Activated CD8-positive, alpha-beta T cell treated with anti-CD3 and anti-CD28 coated beads for 36 hours (primary cell): ENCODE results near the gene POC5. TPM values are rescaled to one million over a fixed set of nuclear protein-coding genes. Genes with fewer than 3 reads are reported as not detected.

Experiments used
- ATAC-seq: fragments of 200-7000 bp; cut with Tn5 transposase; one replicate; pipeline ENCODE4 v1.10.0; 2021; ENCODE audit warnings: mild to moderate bottlenecking, moderate library complexity
- CTCF ChIA-PET: fragments of 350-600 bp; sonication (Branson Sonifier 250); formaldehyde crosslinking; loops from one replicate; lab custom pipeline; 2021; ENCODE audit warnings: antibody characterized with exemption; lab: Charles Lee
- POLR2A ChIA-PET: fragments of 350-600 bp; sonication (Branson Sonifier 250); formaldehyde crosslinking; loops from one replicate; lab custom pipeline; 2021; ENCODE audit warnings: antibody characterized with exemption; lab: Charles Lee
- DNase-seq: peaks from one replicate; pipeline ENCODE4 v3.0.0-alpha.2; 2020
- H3K27ac Mint-ChIP-seq: one replicate; pipeline ENCODE4 v1.8.0; 2021; ENCODE audit warnings: mild to moderate bottlenecking, mixed read lengths
- H3K27me3 Mint-ChIP-seq: one replicate; pipeline ENCODE4 v1.8.0; 2021; ENCODE audit warnings: mixed read lengths
- H3K36me3 Mint-ChIP-seq: one replicate; pipeline ENCODE4 v1.8.0; 2021; ENCODE audit warnings: low read depth, mixed read lengths
- H3K4me1 Mint-ChIP-seq: one replicate; pipeline ENCODE4 v1.8.0; 2021; ENCODE audit warnings: low read depth, mixed read lengths
- H3K4me3 Mint-ChIP-seq: one replicate; pipeline ENCODE4 v1.8.0; 2021; ENCODE audit warnings: mild to moderate bottlenecking, moderate library complexity, mixed read lengths
- H3K9me3 Mint-ChIP-seq: one replicate; pipeline ENCODE4 v1.8.0; 2021; ENCODE audit warnings: mixed read lengths
- CTCF ChIP-seq: fragments of 200-600 bp; IDR thresholded peaks from one replicate; pipeline ENCODE4 v1.8.0; 2022; ENCODE audit warnings: antibody characterized with exemption, mild to moderate bottlenecking
- intact Hi-C: fragments of 100-400 bp; cut with micrococcal nuclease; formaldehyde crosslinking; loops from one replicate; pipeline ENCODE4 v1.10.0; 2022
- total RNA-seq, 2 experiments: library from RNA; stranded (reverse); gene quantifications; one replicate each; pipeline ENCODE4 v1.2.3, GENCODE V29; 2021

Gene POC5
- total RNA-seq, 2 experiments from 2014 or later = 14.5 to 15.7 TPM

GRCh38 chr5:75670577-75670976 lies 46.7 kb downstream of the POC5 start:
- H3K4me3 Mint-ChIP-seq = no peak overlapping the region
- no peak for ATAC-seq
- CTCF ChIA-PET = no interaction called here
- intact Hi-C loops = loop anchor here (5.0 kb wide), 1 partner anchor 158 kb away; the partner anchor contains the start of genes CERT1 and POLK
- TF ChIP-seq CTCF = no peak
- no peak overlapping the region for H3K27ac Mint-ChIP-seq
- peaks cover 9% of the 10 kb centered on the region for H3K36me3 Mint-ChIP-seq
- POLR2A ChIA-PET = no interaction called here
- H3K27me3 Mint-ChIP-seq = no peaks in the 10 kb centered on the region
- no peak for DNase-seq
- H3K4me1 Mint-ChIP-seq = peaks cover 35% of the 10 kb centered on the region
- no peaks in the 10 kb centered on the region for H3K9me3 Mint-ChIP-seq

GRCh38 chr5:75668977-75669689 lies 48.1 kb downstream of the POC5 start:
- H3K9me3 Mint-ChIP-seq = no peaks in the 10 kb centered on the region
- H3K4me1 Mint-ChIP-seq = peaks cover 35% of the 10 kb centered on the region
- CTCF ChIA-PET = interaction anchor here (0.8 to 1.9 kb wide), 6 partner anchors 9 to 432 kb away, joined by 3 to 5 read pairs (median 4); partner anchors contain the start of gene ANKRD31
- intact Hi-C loops = loop anchor here (10.0 kb wide), 1 partner anchor 434 kb away; the partner anchor contains the start of gene ANKRD31
- peaks cover 9% of the 10 kb centered on the region for H3K36me3 Mint-ChIP-seq
- peak; percentile 86 for DNase-seq
- peak; percentile 98 for ATAC-seq
- peak overlapping the region; percentile 66 for H3K4me3 Mint-ChIP-seq
- POLR2A ChIA-PET = interaction anchor here (0.7 to 1.3 kb wide), 2 partner anchors 14 to 23 kb away, joined by 3 to 6 read pairs; no protein-coding TSS in a partner anchor
- no peak for TF ChIP-seq CTCF
- H3K27ac Mint-ChIP-seq = peak overlapping the region; percentile 86
- H3K27me3 Mint-ChIP-seq = no peaks in the 10 kb centered on the region

DNA sequence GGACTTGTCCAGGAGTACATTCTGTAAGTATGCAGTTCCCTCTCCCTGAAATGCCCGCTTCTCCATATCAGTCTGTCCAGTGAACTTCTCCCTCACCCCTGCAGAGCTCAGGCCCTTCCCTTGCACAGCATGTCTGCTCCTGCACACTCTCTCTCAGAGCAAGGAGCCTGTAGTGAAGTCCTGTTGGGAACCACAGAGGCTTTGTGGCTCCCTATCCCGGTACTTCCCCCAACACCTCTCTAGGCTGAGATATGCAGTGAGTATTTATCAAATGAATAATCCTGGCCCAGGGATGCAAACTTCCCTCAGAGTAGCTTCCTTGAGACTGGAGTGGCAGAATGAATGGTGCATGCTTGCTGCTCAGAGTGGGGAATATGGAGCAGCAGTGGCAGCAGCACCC lies 48.8 kb downstream of the POC5 start:
- ATAC-seq = no peak
- DNase-seq = no peak
- H3K4me3 Mint-ChIP-seq = peak overlapping the region; percentile 66
- no peaks in the 10 kb centered on the region for H3K27me3 Mint-ChIP-seq
- ChIA-PET CTCF (interaction anchor here (1.1 to 1.9 kb wide), 2 partner anchors 9 to 11 kb away, joined by 3 to 5 read pairs; no protein-coding TSS in a partner anchor), POLR2A (no interaction called here)
- peaks cover 35% of the 10 kb centered on the region for H3K4me1 Mint-ChIP-seq
- H3K27ac Mint-ChIP-seq = peak overlapping the region; percentile 86
- intact Hi-C loops = loop anchor here (10.0 kb wide), 1 partner anchor 434 kb away; the partner anchor contains the start of gene ANKRD31
- peaks cover 9% of the 10 kb centered on the region for H3K36me3 Mint-ChIP-seq
- no peaks in the 10 kb centered on the region for H3K9me3 Mint-ChIP-seq
- TF ChIP-seq CTCF = no peak

GRCh38 chr5:75667586-75667985 lies 49.7 kb downstream of the POC5 start:
- no peak for TF ChIP-seq CTCF
- no peak overlapping the region for H3K4me3 Mint-ChIP-seq
- ChIA-PET POLR2A (no interaction called here), CTCF (interaction anchor here (0.7 to 1.0 kb wide), 2 partner anchors 8 to 97 kb away, joined by 3 read pairs; no protein-coding TSS in a partner anchor)
- no peaks in the 10 kb centered on the region for H3K27me3 Mint-ChIP-seq
- H3K36me3 Mint-ChIP-seq = peaks cover 6% of the 10 kb centered on the region
- intact Hi-C loops = loop anchor here (10.0 kb wide), 1 partner anchor 433 kb away; the partner anchor contains the start of gene ANKRD31
- ATAC-seq = no peak
- no peak for DNase-seq
- H3K27ac Mint-ChIP-seq = no peak overlapping the region
- H3K9me3 Mint-ChIP-seq = no peaks in the 10 kb centered on the region
- H3K4me1 Mint-ChIP-seq = peaks cover 35% of the 10 kb centered on the region

DNA sequence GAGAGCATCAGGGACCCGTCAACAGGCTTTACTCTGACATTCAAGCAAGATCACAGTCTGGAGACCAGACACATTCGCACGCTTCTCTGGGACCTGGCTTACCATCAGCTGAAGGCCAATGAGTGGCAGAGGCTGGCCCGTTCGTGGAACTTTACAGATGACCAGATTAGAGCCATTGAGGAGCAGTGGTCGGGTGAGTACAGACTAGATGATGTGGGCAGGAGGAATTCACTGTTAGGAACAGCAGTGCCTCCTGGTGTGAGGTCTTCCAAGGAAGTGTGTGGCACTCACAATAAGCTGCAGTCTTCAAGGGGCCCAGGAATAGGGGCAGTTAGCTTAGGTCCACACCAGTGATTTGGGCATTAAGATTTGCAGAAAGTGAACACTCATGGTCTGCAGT lies 50.4 kb downstream of the POC5 start:
- Mint-ChIP-seq H3K4me3 (no peak overlapping the region), H3K27ac (no peak overlapping the region), H3K9me3 (no peaks in the 10 kb centered on the region), H3K27me3 (no peaks in the 10 kb centered on the region), H3K36me3 (peaks cover 1% of the 10 kb centered on the region), H3K4me1 (peaks cover 35% of the 10 kb centered on the region)
- DNase-seq = no peak
- no peak for TF ChIP-seq CTCF
- POLR2A ChIA-PET = no interaction called here
- no peak for ATAC-seq
- intact Hi-C loops = loop anchor here (10.0 kb wide), 1 partner anchor 432 kb away; the partner anchor contains the start of gene ANKRD31
- CTCF ChIA-PET = interaction anchor here (0.7 to 1.0 kb wide), 3 partner anchors 9 to 96 kb away, joined by 3 read pairs; no protein-coding TSS in a partner anchor
